PC-3 (cell line): Measurements from ENCODE around the gene CHST5. TPM values are rescaled to one million over a fixed set of nuclear protein-coding genes. Genes with fewer than 3 reads are reported as not detected.

Experiments used
- ATAC-seq: fragments of 200-7000 bp; cut with Tn5 transposase; 2 replicates; pipeline ENCODE4 v1.9.1; 2020; ENCODE audit warnings: mild to moderate bottlenecking, moderate library complexity
- BruUV-seq: library from RNA; stranded (reverse); fragments of 400-500 nt; replicated peaks from 2 replicates; lab custom pipeline; 2021; lab: Mats Ljungman, UMichigan
- CTCF ChIA-PET: fragments of 300-600 bp; sonication (Branson Sonifier 250); formaldehyde crosslinking; loops from one replicate; lab custom pipeline; 2022; ENCODE audit warnings: antibody characterized with exemption; lab: Charles Lee
- POLR2A ChIA-PET: fragments of 300-600 bp; sonication (Branson Sonifier 250); formaldehyde crosslinking; loops from one replicate; lab custom pipeline; 2022; ENCODE audit warnings: antibody characterized with exemption; ENCODE audit not compliant: unreplicated experiment; lab: Charles Lee
- DNase-seq: peaks from one replicate; pipeline ENCODE4 v3.0.0-alpha.2; 2015
- H2AFZ ChIP-seq: fragments of 300-600 bp; sonication (generic); 2 replicates; pipeline ENCODE4 v1.6.0; 2016; ENCODE audit warnings: antibody characterized with exemption, low read length
- H3F3A ChIP-seq: fragments of 300-600 bp; sonication (generic); one replicate; pipeline ENCODE4 v1.6.0; 2017; ENCODE audit warnings: antibody characterized with exemption, low read length, control low read depth, mild to moderate bottlenecking; ENCODE audit not compliant: unreplicated experiment
- H3K27ac ChIP-seq: fragments of 300-600 bp; sonication (generic); 2 replicates; pipeline ENCODE4 v1.5.1; 2016; ENCODE audit warnings: mild to moderate bottlenecking, low read length
- H3K27me3 ChIP-seq: fragments of 300-600 bp; sonication (generic); 2 replicates; pipeline ENCODE4 v1.6.1; 2016; ENCODE audit warnings: low read length, mixed read lengths
- H3K36me3 ChIP-seq: fragments of 300-600 bp; sonication (generic); 2 replicates; pipeline ENCODE4 v1.6.1; 2016; ENCODE audit warnings: low read depth, mixed run types, low read length, mixed read lengths
- H3K4me1 ChIP-seq: fragments of 300-600 bp; sonication (generic); 2 replicates; pipeline ENCODE4 v1.5.1; 2016; ENCODE audit warnings: low read length; ENCODE audit not compliant: insufficient read depth
- H3K4me2 ChIP-seq: fragments of 300-600 bp; sonication (generic); 2 replicates; pipeline ENCODE4 v1.6.0; 2016; ENCODE audit warnings: low read length
- H3K4me3 ChIP-seq: fragments of 300-600 bp; sonication (generic); 2 replicates; pipeline ENCODE4 v1.5.1; 2016; ENCODE audit warnings: mild to moderate bottlenecking, low read length, mixed read lengths
- H3K79me2 ChIP-seq: fragments of 300-600 bp; sonication (generic); 2 replicates; pipeline ENCODE4 v1.6.1; 2017; ENCODE audit warnings: low read length, mixed read lengths
- H3K9ac ChIP-seq: fragments of 300-600 bp; sonication (generic); 2 replicates; pipeline ENCODE4 v1.6.0; 2016; ENCODE audit warnings: mild to moderate bottlenecking, low read length
- H3K9me2 ChIP-seq: fragments of 300-600 bp; sonication (generic); replicated peaks from 2 replicates; pipeline ENCODE4 v1.6.1; 2016; ENCODE audit warnings: mixed run types, low read length, mixed read lengths
- H3K9me3 ChIP-seq: fragments of 300-600 bp; sonication (generic); 2 replicates; pipeline ENCODE4 v1.6.1; 2016; ENCODE audit warnings: low read length, mixed read lengths
- H4K20me1 ChIP-seq: fragments of 300-600 bp; sonication (generic); 2 replicates; pipeline ENCODE4 v1.6.1; 2016; ENCODE audit warnings: low read length, mixed read lengths
- CTCF ChIP-seq: fragments of 300-600 bp; sonication (generic); conservative IDR thresholded peaks from 2 replicates; pipeline ENCODE4 v1.5.1; 2017; ENCODE audit warnings: antibody characterized with exemption, low read depth, mild to moderate bottlenecking, low read length
- EZH2 ChIP-seq: fragments of 300-600 bp; sonication (generic); IDR thresholded peaks from one replicate; pipeline ENCODE4 v1.6.1; 2017; ENCODE audit warnings: antibody characterized with exemption, mild to moderate bottlenecking, low read length; ENCODE audit not compliant: unreplicated experiment
- EZH2phosphoT487 ChIP-seq: fragments of 300-600 bp; sonication (generic); IDR thresholded peaks from 2 replicates; pipeline ENCODE4 v1.6.1; 2018; ENCODE audit warnings: mild to moderate bottlenecking, antibody characterized with exemption, low read length, borderline replicate concordance
- intact Hi-C: fragments of 100-400 bp; cut with micrococcal nuclease; formaldehyde crosslinking; loops from 2 replicates; pipeline ENCODE4 v1.9.0; 2023
- total RNA-seq: library from RNA; depleted of rRNA; stranded (reverse); fragments of >200 nt; gene quantifications from 2 replicates; pipeline ENCODE4 v1.2.3, GENCODE V29; 2014

The CHST5 gene
- total RNA-seq, 1 experiment from 2014 or later, result 0.29 TPM

GRCh38 chr16:75575958-75576357 lies 40.0 kb upstream of the CHST5 start:
- TF ChIP-seq EZH2 (no peak), EZH2phosphoT487 (no peak), CTCF (no peak)
- ATAC-seq (no peak), DNase-seq (no peak)
- Histone ChIP-seq H4K20me1 (no peaks in the 10 kb centered on the region), H3K27me3 (no peaks in the 10 kb centered on the region), H3K4me3 (no peak overlapping the region), H3K4me1 (no peaks in the 10 kb centered on the region), H3K27ac (no peak overlapping the region), H3K79me2 (no peaks in the 10 kb centered on the region), H3K9ac (no peak overlapping the region), H3K9me3 (no peaks in the 10 kb centered on the region), H3K36me3 (peaks cover 15% of the 10 kb centered on the region), H3K4me2 (no peak overlapping the region), H3F3A (no peaks in the 10 kb centered on the region), H2AFZ (no peak overlapping the region), H3K9me2 (no peaks in the 10 kb centered on the region)
- ChIA-PET POLR2A (no interaction called here), CTCF (no interaction called here)
- intact Hi-C loops, result no loop called here
- no TSS peak for BruUV-seq

GRCh38 chr16:75573955-75574354 lies 38.0 kb upstream of the CHST5 start:
- ChIA-PET CTCF (no interaction called here), POLR2A (no interaction called here)
- Histone ChIP-seq H3K4me1 (no peaks in the 10 kb centered on the region), H3F3A (no peaks in the 10 kb centered on the region), H3K9ac (no peak overlapping the region), H3K9me3 (no peaks in the 10 kb centered on the region), H3K79me2 (no peaks in the 10 kb centered on the region), H3K9me2 (no peaks in the 10 kb centered on the region), H3K27ac (no peak overlapping the region), H3K4me3 (no peak overlapping the region), H3K27me3 (no peaks in the 10 kb centered on the region), H4K20me1 (no peaks in the 10 kb centered on the region), H3K36me3 (peaks cover 14% of the 10 kb centered on the region), H3K4me2 (no peak overlapping the region), H2AFZ (no peak overlapping the region)
- no TSS peak for BruUV-seq
- TF ChIP-seq CTCF (no peak), EZH2phosphoT487 (no peak), EZH2 (no peak)
- ATAC-seq, result no peak
- intact Hi-C loops, result no loop called here
- DNase-seq, result no peak

DNA sequence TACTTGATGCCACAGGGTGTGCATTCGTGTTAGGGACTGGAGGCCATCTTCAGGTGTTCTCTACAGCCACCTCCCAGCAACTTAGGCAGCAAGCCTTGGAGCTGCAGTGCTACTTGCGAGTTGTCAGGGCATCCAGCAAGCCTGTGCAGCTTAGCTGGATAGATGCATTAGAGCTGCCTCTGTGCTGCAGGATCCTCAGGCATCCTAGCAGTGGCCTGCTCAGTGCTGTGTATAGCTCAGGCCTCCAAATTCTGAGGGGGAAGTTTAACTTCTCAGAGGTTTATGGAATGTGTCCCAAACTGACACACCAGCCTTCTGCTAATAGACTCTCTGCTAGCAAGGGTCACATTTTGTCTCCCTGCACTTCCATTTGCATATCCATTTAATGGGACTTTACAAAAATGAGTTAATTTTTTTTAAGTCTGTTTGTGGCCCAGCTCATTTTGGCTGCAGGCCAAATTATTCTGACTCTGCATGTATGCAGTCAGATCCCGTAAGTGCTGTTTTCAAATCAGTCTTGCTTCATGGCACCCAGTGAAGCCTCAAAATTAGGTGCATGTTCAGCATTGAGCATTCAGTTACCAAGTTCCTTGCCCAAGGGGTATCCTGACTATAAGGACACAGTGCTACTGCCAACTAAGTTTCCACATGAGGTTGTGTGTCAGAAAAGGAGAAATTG lies 37.1 kb upstream of the CHST5 start:
- H3K79me2 ChIP-seq, result 0 out of 2 replicates have a peak, but pooled peaks cover 3% of the 10 kb centered on the region
- H3K9me3 ChIP-seq, result no peaks in the 10 kb centered on the region
- H3K27ac ChIP-seq, result no peak overlapping the region
- H2AFZ ChIP-seq, result no peak overlapping the region
- no peaks in the 10 kb centered on the region for H3F3A ChIP-seq
- ChIA-PET CTCF (no interaction called here), POLR2A (no interaction called here)
- H3K36me3 ChIP-seq, result peaks cover 11% of the 10 kb centered on the region
- intact Hi-C loops, result no loop called here
- DNase-seq (no peak), ATAC-seq (no peak)
- BruUV-seq, result no TSS peak
- H3K4me3 ChIP-seq, result no peak overlapping the region
- no peaks in the 10 kb centered on the region for H4K20me1 ChIP-seq
- no peaks in the 10 kb centered on the region for H3K9me2 ChIP-seq
- no peaks in the 10 kb centered on the region for H3K4me1 ChIP-seq
- no peak overlapping the region for H3K9ac ChIP-seq
- H3K27me3 ChIP-seq, result no peaks in the 10 kb centered on the region
- H3K4me2 ChIP-seq, result no peak overlapping the region
- TF ChIP-seq EZH2phosphoT487, result no peak
